Natural killer cell (primary cell): ENCODE results near the gene ELMO1. TPM values are rescaled to one million over a fixed set of nuclear protein-coding genes. Genes with fewer than 3 reads are reported as not detected.

Source experiments
- ATAC-seq, 3 donors: fragments of 150-1000 bp in 2 of 3; fragments of 200-7000 bp in 1 of 3; cut with Tn5 transposase; 1 replicate in 1 of 3; 2 replicates in 2 of 3; pipeline ENCODE4 v1.10.0; 2021; ENCODE audit warnings: mild to moderate bottlenecking in 2 of 3, moderate library complexity in 2 of 3
- DNase-seq, 2 donors: peaks; one replicate each; pipeline versions ENCODE4 v3.0.0 to v3.0.0-alpha.2; 2013 to 2021; ENCODE audit warnings: mixed read lengths in 1 of 2
- H3K27ac ChIP-seq: one replicate; pipeline ENCODE4 v1.5.1; 2013; ENCODE audit warnings: mild to moderate bottlenecking, low read length
- H3K27me3 ChIP-seq: one replicate; pipeline ENCODE4 v1.6.1; 2013; ENCODE audit warnings: low read length; ENCODE audit not compliant: control insufficient read depth, insufficient read depth
- H3K36me3 ChIP-seq: one replicate; pipeline ENCODE4 v1.6.1; 2013; ENCODE audit warnings: low read length; ENCODE audit not compliant: control insufficient read depth, insufficient read depth
- H3K4me1 ChIP-seq: one replicate; pipeline ENCODE4 v1.6.1; 2013; ENCODE audit warnings: low read length; ENCODE audit not compliant: control insufficient read depth, insufficient read depth
- H3K4me3 ChIP-seq: one replicate; pipeline ENCODE4 v1.5.1; 2013; ENCODE audit warnings: low read length
- H3K9me3 ChIP-seq: one replicate; pipeline ENCODE4 v1.6.1; 2013; ENCODE audit warnings: low read length; ENCODE audit not compliant: control insufficient read depth, insufficient read depth
- H3K27ac Mint-ChIP-seq, 2 donors: one replicate each; pipeline ENCODE4 v1.8.0; 2022; ENCODE audit warnings: mild to moderate bottlenecking in 2 of 2, mixed read lengths in 2 of 2, moderate library complexity in 1 of 2
- H3K27me3 Mint-ChIP-seq, 2 donors: one replicate each; pipeline ENCODE4 v1.8.0; 2022; ENCODE audit warnings: low read depth in 2 of 2, mixed read lengths in 2 of 2
- H3K36me3 Mint-ChIP-seq: one replicate; pipeline ENCODE4 v1.8.0; 2022; ENCODE audit warnings: mixed read lengths
- H3K4me1 Mint-ChIP-seq, 2 donors: one replicate each; pipeline ENCODE4 v1.8.0; 2022; ENCODE audit warnings: mixed read lengths in 2 of 2
- H3K4me3 Mint-ChIP-seq: one replicate; pipeline ENCODE4 v1.8.0; 2022; ENCODE audit warnings: mild to moderate bottlenecking, moderate library complexity, mixed read lengths
- H3K9me3 Mint-ChIP-seq, 2 donors: one replicate each; pipeline ENCODE4 v1.8.0; 2022; ENCODE audit warnings: mixed read lengths in 2 of 2
- CTCF ChIP-seq: fragments of 200-600 bp; IDR thresholded peaks from one replicate; pipeline ENCODE4 v1.8.0; 2022; ENCODE audit warnings: antibody characterized with exemption
- WGBS: methylation state at CpG from one replicate; pipeline ENCODE4 v1.1.7; 2013; ENCODE audit warnings: missing lambda C conversion rate; ENCODE audit not compliant: insufficient coverage; 5-methylcytosine and 5-hydroxymethylcytosine counted together
- intact Hi-C: fragments of 100-400 bp; cut with micrococcal nuclease; formaldehyde crosslinking; loops from one replicate; pipeline ENCODE4 v1.14.2; 2022
- total RNA-seq, 4 donors: library from RNA; stranded (reverse); fragments of 120-200 nt in 1 of 4; gene quantifications; one replicate each; pipeline versions ENCODE4 v1.2.3 to v1.2.4, GENCODE V29; 2013 to 2022

The ELMO1 gene
- total RNA-seq, 3 donors from 2014 or later (not counting 1 experiment from before 2014, with no cell fraction given) = 127 to 147 (median 130) TPM

- Histone ChIP-seq H3K4me3 (peak overlapping the region; percentile 97), H3K27ac (no peak overlapping the region), H3K27me3 (no peaks in the 10 kb centered on the region), H3K4me1 (peaks cover 22% of the 10 kb centered on the region), H3K9me3 (no peaks in the 10 kb centered on the region), H3K36me3 (no peaks in the 10 kb centered on the region)
- no peak for DNase-seq
- peaks cover 7 to 10% of the 10 kb centered on the region in 2 donors for H3K27me3 Mint-ChIP-seq
- peaks cover 65% of the 10 kb centered on the region in 2 donors for H3K4me1 Mint-ChIP-seq
- TF ChIP-seq CTCF = no peak
- intact Hi-C loops = no loop called here
- peaks cover 0 to 3% of the 10 kb centered on the region in 2 donors for H3K9me3 Mint-ChIP-seq
- H3K36me3 Mint-ChIP-seq = peaks cover 5% of the 10 kb centered on the region
- peak overlapping the region; percentile 100 for H3K4me3 Mint-ChIP-seq
- no peak for ATAC-seq
- 100% methylated on average over 1 of the region's 3 CpGs for WGBS
- H3K27ac Mint-ChIP-seq = peak overlapping the region; percentile 95 to 100
These were observed 1.4 kb upstream of the ELMO1 start for GRCh38 chr7:37450035-37450434.

GRCh38 chr7:37449621-37450020, 957 bp upstream of the ELMO1 start:
- ATAC-seq (no peak), DNase-seq (no peak)
- Mint-ChIP-seq H3K27ac (peak overlapping the region; percentile 95 to 100), H3K4me1 (peaks cover 65 to 69% of the 10 kb centered on the region in 2 donors), H3K27me3 (peaks cover 7 to 10% of the 10 kb centered on the region in 2 donors), H3K36me3 (peaks cover 5% of the 10 kb centered on the region), H3K9me3 (peaks cover 0 to 3% of the 10 kb centered on the region in 2 donors), H3K4me3 (peak overlapping the region; percentile 100)
- no peak for TF ChIP-seq CTCF
- peaks cover 22% of the 10 kb centered on the region for H3K4me1 ChIP-seq
- H3K9me3 ChIP-seq = no peaks in the 10 kb centered on the region
- H3K27me3 ChIP-seq = no peaks in the 10 kb centered on the region
- WGBS = 0% methylated on average over 4 of the region's 5 CpGs
- no peaks in the 10 kb centered on the region for H3K36me3 ChIP-seq
- peak overlapping the region; percentile 85 for H3K27ac ChIP-seq
- intact Hi-C loops = loop anchor here (2.0 to 5.0 kb wide), 3 partner anchors 17 to 97 kb away; no protein-coding TSS in a partner anchor
- H3K4me3 ChIP-seq = peak overlapping the region; percentile 97

DNA sequence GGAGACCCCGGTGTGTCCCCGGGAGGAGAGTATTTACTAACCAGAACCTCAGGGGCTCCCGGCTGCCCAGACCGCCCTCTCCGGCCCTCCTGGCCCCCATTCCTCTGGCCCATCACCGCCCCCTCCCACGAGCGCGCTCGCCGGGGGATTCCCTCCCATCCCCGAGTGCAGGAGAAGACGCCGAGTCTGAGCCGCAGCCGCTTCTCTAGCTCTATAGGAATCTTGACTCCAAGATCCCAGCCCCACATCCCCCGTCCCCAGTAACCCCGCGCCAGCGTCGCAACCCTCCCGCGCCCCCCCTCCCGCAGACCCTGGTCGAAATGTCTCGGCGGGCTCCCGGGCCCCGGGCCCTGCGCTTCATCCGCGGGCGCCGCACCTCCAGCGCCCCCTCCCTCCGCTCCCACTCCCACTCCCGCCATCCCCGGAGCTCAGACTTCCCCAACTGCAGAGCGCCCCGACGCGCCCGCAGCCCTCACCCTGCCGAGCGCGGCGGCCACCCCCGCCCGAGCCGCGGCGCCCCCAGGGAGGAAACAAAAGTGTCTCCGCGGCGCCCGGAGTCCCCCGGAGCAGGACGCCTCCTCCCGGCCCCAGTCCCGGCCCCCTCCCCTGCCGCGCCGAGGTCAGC, 541 bp downstream of the ELMO1 start:
- Histone ChIP-seq H3K27ac (peak overlapping the region; percentile 85), H3K4me1 (peaks cover 19% of the 10 kb centered on the region), H3K27me3 (no peaks in the 10 kb centered on the region), H3K4me3 (peak overlapping the region; percentile 97), H3K36me3 (no peaks in the 10 kb centered on the region), H3K9me3 (no peaks in the 10 kb centered on the region)
- TF ChIP-seq CTCF = no peak
- peaks cover 7 to 10% of the 10 kb centered on the region in 2 donors for H3K27me3 Mint-ChIP-seq
- under 1% methylated on average over 63 of the region's 63 CpGs for WGBS
- H3K4me1 Mint-ChIP-seq = peaks cover 64 to 69% of the 10 kb centered on the region in 2 donors
- ATAC-seq = peak; percentile 12 to 25 (median 19)
- H3K9me3 Mint-ChIP-seq = no peaks in the 10 kb centered on the region
- peak overlapping the region; percentile 100 for H3K4me3 Mint-ChIP-seq
- peak; percentile 43 to 57 for DNase-seq
- peak overlapping the region; percentile 95 to 100 for H3K27ac Mint-ChIP-seq
- intact Hi-C loops = loop anchor here (2.0 to 5.0 kb wide), 3 partner anchors 15 to 96 kb away; no protein-coding TSS in a partner anchor
- H3K36me3 Mint-ChIP-seq = peaks cover 5% of the 10 kb centered on the region
